NCI-H1105 (cell line): ENCODE results near the gene CARD8.

Experiments used
- DNase-seq: peaks from one replicate; lab custom pipeline; 2025; lab: John Stamatoyannopoulos, UW

Gene CARD8

DNA sequence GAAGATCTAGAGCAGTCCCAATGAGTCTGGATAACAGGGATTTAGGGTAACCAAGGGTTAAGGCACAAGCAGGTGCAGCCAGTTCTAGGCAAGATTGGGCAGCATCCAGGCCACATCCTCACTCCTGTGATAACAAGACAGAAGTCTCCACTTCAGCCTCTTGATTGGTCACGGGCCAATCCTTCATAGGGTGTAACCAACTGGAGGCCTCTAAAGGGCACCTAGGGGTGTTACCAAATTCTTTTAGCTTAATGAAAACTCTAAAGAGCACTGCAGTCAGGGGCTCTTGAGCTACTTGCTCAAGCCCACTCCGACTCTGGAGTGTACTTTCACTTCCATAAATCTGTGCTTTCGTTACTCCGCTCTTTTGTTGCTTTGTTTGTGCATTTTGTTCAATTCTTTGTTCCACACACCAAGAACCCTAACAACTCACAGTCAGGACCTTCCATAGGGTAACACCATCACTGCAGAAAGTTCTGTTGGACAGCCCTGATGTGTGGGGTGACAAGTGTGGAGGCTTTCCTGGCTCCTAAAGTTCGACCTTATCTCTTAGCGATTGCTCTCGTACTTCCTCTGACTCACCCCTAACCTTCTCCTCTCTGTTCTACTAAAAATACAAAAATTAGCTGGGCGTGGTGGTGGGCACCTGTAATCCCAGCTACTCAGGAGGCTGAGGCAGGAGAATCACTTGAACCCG lies 49.2 kb downstream of the CARD8 start:
- DNase-seq: no peak

DNA sequence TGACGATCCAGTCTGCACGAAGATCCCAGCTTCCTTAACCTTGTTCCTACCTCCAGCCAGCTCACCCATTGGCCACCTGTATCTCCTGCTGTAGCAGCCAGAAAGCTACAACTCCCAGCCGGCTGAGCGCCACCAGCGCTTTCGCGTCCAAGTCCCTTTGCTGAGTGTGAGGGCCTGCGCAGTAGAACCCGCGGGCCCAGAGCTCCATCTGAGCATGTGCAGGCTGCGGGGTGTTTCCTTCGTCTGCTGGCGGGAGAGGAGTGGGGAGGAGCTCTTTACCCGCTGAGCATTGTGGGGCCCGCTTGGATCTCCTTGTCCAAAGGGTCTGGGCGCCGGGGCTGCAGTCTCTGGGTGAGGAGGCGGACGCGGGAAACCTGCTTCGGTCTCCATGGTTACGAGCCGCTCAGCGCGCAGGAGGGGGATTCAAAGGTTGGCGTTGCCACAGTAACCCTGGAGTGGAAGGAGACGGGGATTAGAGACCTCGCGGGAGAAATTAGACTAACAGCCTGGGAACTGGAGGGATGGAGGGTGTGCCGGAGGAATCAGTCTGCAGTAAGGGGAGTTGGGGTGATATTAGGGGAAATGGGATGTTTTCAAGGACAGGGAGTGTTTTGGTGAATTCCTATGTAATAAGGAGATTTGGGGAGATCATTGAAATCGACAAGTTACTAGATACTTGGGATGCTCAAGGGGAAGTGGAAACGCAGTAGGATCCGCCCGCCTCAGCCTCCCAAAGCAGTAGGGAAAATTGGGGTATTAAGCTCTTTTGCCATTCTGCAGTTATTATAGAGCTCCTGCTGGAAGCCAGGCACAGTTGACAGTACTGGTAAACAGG lies 51.7 kb downstream of the CARD8 start:
- DNase-seq: peak; percentile 99

DNA sequence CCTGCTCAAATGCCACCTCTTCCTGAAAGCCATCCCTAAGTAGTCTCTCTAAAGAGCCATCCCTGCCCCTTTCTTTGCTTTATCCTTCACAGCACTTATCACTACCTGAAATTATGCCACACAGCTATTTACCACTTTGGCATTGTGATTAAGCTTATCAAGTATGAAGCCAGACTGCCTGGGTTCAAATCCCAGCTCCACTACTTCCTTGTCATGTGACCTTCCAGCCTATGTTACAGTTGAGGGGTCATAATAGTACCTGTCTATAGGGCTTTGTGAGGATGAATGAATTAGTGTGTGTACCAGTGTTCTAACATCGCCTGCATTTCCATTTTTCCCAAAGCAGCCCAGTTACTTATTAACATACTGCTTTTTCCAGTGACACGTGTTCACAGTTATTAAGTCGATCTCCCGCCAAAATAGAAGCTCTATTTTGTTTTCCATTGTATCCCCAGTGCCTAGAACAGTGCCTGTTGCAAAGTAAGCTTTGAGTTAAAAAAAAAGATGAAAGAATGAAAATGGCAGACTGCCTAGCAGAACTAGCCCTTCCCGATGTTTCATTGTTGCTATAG lies 52.4 kb downstream of the CARD8 start:
- DNase-seq: no peak

- DNase-seq: no peak
Measured at GRCh38 chr19:48196933-48197665, 58.6 kb downstream of the CARD8 start.

DNA sequence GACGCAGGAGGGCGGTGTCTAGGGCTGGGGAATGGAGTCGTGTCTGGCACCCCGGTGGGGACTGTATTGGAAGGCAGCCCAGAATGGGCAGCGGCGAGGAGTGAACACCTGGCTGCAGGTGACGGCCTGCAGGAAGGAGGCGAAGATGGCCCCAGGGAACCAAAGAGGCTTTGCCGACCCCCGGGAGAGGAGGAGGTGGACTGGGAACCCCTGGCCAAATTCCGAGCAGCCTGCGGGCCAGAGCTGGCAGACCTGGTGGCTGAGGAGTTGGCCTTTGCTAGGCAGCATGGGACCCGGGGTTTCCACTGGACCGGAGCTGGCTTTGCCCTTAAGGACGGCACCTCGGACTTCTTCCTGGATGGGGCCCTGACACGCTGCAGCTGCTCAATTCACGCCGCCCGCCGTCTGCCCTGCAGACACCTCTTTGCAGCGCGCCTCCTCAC lies 59.4 kb downstream of the CARD8 start:
- DNase-seq: peak; percentile 32

- no peak for DNase-seq
Measured at GRCh38 chr19:48194844-48195830, 60.6 kb downstream of the CARD8 start.

GRCh38 chr19:48194041-48194843 lies 61.5 kb downstream of the CARD8 start:
- no peak for DNase-seq

GRCh38 chr19:48192750-48193149 lies 63.0 kb downstream of the CARD8 start:
- no peak for DNase-seq

- no peak for DNase-seq
Measured at GRCh38 chr19:48190885-48191284, 64.8 kb downstream of the CARD8 start.

- no peak for DNase-seq
Measured at GRCh38 chr19:48190288-48190884, 65.3 kb downstream of the CARD8 start.

- no peak for DNase-seq
Measured at GRCh38 chr19:48186541-48186991, 69.1 kb downstream of the CARD8 start.

GRCh38 chr19:48186015-48186414 lies 69.7 kb downstream of the CARD8 start:
- no peak for DNase-seq

GRCh38 chr19:48183356-48183755 lies 72.4 kb downstream of the CARD8 start:
- no peak for DNase-seq

GRCh38 chr19:48182434-48182833 lies 73.3 kb downstream of the CARD8 start:
- DNase-seq: no peak

GRCh38 chr19:48181505-48181904 lies 74.2 kb downstream of the CARD8 start:
- no peak for DNase-seq

- no peak for DNase-seq
Measured at GRCh38 chr19:48176226-48176625, 79.5 kb downstream of the CARD8 start.

DNA sequence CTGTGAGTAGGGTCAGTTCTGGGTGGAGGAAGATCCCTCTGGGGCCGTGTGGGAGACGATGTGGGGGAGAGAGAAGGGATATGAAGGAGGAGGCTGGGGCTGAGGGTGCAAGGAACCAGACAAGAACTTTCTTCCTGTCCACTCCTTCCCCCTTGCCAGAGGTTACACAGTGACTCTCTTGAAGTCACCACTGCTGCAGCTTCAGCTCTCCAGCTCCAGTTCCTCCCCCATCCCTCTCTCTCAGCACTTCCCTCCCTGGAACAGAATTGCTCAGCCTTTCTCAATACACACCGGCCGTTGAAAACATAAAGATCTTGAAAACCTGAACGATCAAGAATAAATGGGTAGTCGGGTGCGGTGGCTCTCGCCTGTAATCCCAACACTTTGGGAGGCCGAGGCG lies 80.1 kb downstream of the CARD8 start:
- no peak for DNase-seq

DNA sequence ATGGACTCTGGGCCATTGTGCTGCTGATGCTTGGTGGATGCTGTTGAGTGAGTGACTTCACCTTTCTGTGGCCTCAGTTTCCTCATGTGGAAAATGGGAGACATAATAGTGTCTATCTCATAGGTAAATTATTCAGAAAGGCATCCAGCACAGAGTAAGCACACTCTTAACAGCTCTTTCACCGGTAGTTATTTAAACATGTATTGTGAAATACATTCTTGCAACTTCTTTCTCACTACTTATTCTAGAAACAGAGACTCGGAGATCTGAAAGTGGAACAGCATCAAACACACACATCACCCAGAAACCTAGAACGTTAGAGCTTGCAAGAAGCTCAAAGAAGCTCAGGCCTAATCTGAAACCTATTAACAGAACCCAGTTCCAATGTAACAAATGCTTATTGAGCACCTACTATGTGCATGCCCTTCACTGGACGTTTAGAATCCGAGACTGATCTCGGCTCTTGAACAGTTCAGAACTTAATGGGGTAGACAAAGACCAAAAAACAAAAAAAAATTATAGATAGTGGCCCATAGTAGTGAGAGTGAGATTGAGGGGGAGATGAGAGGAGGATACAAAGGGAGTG lies 81.2 kb downstream of the CARD8 start:
- no peak for DNase-seq

- DNase-seq: no peak
Measured at GRCh38 chr19:48171710-48172109, 84.0 kb downstream of the CARD8 start.
